HT1080 (cell line): Measurements from ENCODE around the gene EIF3D. TPM values are rescaled to one million over a fixed set of nuclear protein-coding genes. Genes with fewer than 3 reads are reported as not detected.

Source experiments
- DNase-seq: peaks from one replicate; pipeline ENCODE4 v3.0.0-alpha.2; 2015; ENCODE audit warnings: low read depth
- polyA plus RNA-seq, 2 experiments: library from polyadenylated mRNA; depleted of rRNA; stranded (reverse); fragments of >200 nt; gene quantifications; 2 replicates each; pipeline ENCODE4 v1.2.3, GENCODE V29; 2015
- total RNA-seq: library from RNA; depleted of rRNA; stranded (reverse); fragments of >200 nt; shearing (Covaris generic); gene quantifications from 2 replicates; pipeline ENCODE4 v1.2.3, GENCODE V29; 2014; rRNA removed

EIF3D gene, protein sequence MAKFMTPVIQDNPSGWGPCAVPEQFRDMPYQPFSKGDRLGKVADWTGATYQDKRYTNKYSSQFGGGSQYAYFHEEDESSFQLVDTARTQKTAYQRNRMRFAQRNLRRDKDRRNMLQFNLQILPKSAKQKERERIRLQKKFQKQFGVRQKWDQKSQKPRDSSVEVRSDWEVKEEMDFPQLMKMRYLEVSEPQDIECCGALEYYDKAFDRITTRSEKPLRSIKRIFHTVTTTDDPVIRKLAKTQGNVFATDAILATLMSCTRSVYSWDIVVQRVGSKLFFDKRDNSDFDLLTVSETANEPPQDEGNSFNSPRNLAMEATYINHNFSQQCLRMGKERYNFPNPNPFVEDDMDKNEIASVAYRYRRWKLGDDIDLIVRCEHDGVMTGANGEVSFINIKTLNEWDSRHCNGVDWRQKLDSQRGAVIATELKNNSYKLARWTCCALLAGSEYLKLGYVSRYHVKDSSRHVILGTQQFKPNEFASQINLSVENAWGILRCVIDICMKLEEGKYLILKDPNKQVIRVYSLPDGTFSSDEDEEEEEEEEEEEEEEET
- 495 and 518 TPM in 2 replicates for total RNA-seq
- polyA plus RNA-seq (2015; cell fraction: cytosol; rRNA removed): 446 and 551 TPM in 2 replicates
- polyA plus RNA-seq (2015; cell fraction: nucleus; rRNA removed): 623 and 663 TPM in 2 replicates

DNA sequence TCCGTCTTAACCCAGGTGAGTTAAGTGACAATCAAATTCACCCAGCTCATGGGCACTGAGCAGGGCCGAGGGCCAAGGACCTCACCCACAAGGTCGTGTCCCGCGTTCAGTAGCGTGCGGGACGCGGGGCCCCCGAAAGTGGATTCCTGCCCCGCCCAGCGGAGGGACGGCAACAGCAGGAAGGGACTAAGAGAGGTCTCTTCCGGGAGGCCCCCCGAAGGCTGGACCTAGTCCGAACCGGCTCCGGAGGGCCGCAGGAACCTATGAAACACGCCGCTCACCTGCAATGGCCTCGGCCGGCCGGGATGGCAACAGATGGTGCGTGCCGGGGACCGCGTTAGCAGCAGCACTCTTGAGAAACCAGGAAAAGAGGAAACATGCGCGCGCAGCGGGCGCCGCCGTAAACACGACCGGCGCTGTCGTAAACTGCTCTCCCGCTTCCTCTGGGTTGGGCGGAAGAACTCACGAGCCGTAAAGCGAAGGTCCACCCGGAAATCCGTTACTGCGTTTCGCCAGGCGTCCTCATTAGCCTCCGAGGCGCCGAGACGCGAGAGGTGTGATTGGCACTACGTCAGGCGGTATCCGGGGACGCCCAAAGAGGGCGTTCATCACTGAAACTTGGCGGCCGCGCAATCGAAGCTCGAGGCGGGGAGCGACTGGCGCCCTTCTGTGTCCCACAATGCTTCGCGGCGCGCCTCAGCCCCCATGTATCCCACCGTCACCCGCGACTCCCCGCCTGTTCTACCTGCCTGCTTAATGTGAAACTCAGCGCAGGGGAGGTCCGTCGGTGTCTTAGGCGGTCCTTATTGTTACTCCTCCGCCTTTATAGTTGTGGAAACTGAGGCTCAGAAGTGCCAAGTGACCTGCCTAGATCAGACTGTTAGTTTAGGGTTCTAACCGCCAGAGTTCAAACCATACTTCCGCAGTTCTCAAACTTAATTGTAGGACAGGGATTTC is at the start of gene EIF3D:
Gene EIF3D, minus strand, starts transcription at position 372 of the 957 bp plus-strand sequence. CDS start 3,045 bp downstream, outside the sequence.
- peak; percentile 100 for DNase-seq

DNA sequence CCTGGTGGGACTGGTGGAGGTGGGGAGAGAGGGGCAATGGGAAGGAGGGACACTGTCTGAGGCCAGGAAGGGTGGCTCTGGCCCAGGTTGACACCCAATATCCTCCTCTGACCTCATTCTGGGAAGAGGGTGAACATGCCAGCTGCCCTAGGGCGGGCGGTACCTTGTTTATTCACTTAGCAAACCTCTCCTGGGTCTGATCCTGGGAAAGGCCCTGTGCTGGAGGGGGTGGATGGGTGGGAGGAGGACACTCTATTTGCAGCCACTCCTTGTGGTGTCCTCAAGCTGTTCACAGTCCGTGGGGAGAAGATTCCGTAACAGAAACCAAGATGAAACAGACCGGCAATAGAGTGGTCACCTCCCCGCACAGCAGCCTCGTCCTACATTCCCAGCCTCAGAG is 49.7 kb upstream of the EIF3D start:
- no peak for DNase-seq

DNA sequence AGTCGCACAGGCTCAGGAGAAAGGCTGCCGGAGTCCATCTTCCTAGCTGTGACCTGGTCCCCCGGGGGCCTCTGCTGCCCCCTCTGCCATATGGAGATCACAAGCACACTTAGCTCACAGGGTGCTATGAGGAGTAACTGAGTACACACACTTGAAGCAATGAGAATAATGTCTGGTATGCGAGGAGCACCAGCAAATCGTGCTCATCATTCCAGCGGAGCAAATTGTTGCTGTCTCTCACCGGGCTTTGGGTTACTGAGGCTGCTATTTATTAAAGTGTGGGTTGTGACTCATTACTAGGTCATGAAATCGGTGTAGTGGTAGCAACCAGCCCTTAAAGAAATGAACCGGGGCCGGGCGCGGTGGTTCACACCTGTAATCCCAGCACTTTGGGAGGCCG is 48.1 kb upstream of the EIF3D start:
- peak; percentile 90 for DNase-seq

DNA sequence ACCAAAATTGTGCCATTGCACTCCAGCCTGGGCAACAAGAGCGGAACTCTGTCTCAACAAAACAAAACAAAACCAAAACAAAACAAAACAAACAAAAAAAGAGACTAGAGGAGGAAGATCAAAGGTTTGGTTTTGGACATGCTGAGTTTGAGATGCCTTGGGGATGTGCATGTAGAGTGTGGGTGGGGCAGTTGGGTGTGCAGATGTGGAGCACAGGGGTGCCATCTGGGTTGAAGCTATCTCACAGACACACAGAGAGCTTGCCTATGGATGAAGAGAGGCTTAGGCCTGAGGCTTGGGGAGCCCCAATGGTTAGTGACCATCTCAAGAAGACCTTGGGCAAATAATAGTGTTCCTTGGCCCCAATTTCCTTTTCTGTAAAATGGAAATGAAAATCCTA is 45.8 kb upstream of the EIF3D start:
- DNase-seq: no peak

DNA sequence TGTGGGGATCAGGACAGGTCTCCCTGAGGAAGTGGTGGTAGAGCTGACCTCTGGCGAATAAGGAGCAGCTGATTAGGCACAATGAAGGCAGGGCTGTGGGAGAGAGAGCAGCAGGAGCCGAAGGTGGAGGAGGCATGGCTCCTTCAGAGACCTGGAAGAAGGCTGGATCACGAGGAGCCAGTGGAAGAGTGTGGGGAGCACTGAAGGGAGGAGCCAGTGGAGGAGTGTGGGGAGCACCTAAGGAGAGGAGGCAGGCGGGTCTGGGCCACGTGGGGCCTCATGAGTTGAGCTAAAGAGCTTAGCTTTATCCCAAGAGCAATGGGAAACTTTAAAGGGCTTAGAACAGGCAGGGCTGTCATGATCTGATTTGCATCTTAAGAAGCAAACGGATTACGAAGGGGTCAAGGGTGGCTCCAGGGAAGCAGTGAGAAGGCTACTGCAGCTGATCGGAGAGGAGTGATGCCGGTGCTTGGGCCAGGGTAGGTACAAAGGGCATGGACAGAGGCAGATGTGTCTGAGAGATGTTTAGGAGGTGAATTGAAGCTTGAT is 44.9 kb upstream of the EIF3D start:
- DNase-seq: no peak

DNA sequence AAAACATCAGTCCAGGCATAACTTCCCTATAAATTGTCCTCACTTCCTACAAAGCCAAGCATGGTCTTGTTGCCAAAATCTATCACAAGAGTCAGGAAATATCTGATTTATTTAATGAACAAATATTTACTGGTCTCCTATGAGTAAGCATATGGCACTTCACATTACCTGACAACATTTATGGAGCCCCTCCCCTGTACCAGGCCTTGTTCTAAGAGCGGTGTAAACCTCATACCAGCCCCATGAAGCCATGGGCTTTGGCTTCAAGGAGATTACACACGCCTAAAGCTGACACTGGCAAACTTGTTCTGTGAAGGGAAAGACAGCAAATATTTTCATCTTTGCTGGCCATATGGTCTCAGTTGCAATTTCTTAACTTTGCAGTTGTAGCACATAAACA is 43.0 kb upstream of the EIF3D start:
- DNase-seq: no peak

DNA sequence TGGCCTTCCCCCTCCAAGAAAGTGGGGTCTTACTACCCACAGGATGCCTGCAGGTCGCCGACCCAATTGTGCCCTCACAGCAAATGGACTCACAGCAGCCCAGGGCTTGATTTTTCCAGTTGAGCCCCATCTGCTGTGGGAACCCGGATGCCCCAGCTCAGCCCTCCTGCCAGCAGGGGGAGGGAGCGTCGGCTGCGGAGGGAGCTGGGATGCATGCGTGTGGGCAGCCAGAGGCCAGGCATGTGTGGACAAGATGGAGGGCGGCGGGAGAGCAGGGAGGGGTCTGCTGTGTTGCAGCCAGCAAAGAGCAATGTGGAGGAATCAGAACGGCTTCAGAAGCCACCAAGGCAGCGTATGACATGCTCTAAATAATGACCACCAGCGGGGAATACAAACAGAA is 41.0 kb upstream of the EIF3D start:
- peak; percentile 17 for DNase-seq

DNA sequence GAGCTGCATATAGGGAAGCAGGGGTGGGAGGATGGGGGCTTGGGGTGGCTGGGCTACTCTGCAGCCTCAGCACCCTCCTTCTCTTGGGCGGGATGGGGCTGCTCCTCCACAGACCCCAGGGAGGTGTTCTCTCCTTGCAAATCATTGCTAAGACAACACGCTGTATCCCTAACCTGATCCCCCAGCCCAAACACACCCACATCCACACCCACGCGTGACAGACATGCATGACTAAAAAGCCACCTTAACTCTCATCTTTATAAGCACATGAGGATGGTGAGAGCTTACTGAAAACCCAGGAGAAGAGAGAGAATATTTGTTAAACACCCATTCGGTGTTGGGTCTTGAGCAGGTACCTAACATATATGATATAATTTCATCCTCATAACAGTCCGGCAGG is 39.9 kb upstream of the EIF3D start:
- no peak for DNase-seq

DNA sequence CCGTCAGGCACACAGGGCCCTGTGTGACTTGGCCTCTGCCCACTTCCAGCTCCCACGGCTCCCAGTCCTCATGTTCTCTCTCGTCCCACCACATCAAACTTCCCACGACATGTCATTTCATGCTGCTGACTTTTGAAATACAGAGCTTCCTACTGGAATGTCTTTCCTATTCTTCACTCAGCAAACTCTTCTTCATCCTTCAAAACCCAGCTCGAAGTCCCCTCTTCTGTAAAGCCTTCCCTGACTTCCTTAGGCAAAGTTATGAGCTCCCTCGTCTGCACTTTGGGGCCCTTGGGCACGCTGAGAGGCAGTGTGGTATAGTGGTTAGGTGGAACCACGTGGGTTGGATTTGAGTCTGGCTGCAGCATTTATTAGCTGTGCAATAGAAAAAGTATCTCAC is 37.8 kb upstream of the EIF3D start:
- DNase-seq: no peak

DNA sequence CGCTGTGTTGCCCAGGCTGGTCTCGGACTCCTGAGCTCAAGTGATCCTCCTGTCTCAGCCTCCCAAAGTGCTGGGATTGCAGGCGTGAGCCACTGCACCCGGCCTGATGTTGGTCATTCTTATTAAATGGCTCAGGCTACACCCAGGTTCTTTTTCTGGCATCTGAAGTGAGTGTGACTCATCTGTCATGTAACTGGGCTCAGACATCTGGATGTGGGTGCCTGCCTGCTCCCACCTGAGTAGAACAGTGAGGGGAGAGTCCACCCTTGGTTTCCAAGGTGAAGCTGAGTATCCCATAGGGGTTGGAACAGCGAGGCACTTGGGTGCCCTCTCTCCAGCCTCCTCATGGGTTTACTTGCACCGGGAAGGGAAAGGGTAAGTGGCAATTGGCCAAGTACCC is 36.7 kb upstream of the EIF3D start:
- peak; percentile 54 for DNase-seq

DNA sequence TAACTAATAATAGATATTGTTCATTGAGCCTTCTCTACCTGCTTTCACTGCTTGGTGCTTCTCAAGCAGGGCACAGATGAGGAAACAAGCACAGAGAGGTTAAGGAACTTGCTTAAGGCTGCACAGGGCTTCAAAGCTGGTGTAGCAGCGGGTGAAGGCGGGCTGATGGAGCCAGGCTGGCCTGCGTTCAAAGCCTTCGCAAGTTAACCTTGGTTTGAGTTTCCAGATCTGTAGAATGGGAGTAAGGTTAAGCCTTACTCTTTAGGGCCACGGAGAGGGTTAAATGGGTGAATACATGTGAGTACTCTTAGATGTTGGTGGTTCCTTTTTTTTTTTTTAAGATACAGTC is 36.2 kb upstream of the EIF3D start:
- no peak for DNase-seq

DNA sequence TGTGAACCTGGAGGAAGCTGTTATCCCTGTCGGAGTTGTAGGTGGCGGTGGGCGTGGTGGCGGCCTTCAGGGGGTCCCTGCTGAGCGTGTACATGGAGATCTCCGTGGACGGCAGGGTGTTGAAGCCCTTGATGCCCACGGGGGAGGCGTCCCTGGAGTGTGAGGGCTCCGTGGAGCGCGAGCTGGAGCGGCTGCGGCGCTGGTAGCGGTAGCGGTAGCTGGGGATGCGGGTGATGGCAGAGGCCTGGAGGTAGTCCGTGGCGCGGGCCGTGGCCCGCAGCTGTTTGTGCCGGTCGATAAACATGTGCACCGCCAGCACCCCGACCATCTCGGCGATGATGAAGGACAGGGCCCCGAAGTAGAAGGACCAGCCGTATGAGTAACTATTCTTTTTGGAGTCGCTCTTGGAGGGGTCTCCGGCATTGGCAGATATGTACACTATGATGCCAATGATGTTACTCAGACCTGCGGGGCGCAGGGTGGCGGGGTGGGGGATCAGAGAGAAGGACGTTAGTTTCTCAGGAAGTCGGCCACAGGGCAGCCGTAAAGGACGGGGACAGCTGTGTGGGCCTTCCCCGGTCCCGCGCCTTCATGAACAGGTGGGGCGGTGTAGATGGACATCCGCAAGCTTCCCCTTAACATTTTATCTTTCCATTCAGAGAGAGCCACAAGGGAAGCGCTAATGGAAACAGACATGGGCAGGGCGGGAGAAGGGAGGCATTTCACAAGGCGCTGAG is 35.6 kb upstream of the EIF3D start:
- no peak for DNase-seq

DNA sequence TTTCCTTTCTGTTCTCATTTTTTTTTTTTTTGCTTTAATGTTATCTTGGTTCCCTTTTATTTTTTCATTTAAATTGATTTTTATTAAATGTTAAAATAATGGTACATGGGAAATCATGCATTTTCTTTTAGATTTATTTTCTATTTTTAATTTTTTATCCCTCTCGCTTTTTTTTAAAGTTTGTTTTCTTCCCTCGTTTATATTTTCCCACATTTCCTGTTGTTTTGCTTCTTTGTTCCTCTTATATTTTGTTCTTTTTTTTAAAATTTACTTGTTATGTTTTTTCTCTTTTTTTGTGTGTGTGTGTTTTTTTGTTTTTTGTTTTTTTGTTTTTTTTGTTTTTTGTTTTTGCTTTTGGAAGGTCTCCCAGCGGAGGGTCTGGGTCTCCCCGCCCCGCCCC is 34.9 kb upstream of the EIF3D start:
- DNase-seq: no peak

DNA sequence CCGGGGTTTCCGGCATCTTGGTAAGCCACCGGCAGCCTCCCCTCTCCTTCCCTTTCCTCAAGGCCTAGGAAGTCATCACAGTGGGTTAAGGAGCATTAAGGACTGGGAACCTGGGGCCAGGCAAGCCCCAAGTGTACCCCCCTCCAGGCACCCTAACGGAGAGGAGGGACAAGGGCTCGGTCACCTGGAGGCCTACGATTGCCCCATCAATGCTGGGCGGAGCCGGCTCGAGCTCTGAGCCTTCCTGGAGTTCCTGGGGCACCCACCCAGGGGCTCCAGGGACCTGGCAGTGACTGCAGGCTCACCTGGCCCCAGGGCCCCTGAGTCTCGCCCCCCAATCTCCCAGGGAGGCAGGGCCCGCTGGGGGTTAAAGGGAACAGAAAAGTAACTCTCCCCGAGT is 34.5 kb upstream of the EIF3D start:
- DNase-seq: no peak

DNA sequence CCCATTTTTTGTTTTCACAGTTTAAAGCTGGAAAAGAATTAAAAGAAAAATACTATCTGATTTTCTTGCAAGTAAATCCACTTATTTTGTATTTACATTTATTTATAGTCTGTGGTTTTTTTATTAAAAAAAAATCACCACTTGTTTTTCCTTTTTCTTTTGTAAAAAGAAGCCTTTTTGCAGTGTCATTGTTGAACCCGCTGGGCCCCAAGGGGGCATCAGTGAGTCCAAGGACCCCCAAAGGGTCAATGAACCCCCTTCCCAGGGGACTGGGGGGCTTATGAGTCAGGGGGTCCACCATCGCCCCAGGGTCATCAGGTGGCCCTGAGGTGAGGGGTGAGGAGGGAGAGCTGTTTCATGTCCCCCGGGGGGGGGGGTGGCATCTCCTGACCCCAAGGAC is 34.0 kb upstream of the EIF3D start:
- DNase-seq: no peak

DNA sequence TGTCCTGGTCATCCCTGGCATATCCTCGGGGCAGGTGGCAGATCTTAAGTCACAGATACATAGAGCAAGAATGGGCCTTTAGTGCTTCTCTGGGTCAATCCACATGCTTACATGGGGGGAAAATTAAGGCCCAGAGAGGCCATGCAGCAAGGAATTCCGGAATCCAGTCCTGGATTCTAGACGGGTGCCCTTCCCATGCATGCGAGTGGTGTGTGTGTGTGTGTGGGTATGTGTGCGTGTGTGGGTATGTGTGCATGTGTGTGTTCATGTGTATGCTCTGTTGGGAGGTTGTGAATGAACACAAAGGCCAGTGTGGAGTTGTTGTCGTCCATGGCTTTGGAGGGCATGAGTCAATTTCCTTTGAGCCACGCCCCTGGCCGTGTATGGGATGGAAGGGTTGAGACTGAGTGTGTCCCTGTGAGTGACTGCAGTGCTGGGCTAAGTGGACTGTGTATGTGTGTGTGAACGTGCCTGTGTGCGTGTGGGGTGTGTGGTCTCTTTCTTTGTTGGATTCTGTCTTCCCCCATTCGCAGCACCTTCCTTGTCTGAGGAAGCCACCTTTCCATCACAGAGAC is 33.4 kb upstream of the EIF3D start:
- peak; percentile 81 for DNase-seq

DNA sequence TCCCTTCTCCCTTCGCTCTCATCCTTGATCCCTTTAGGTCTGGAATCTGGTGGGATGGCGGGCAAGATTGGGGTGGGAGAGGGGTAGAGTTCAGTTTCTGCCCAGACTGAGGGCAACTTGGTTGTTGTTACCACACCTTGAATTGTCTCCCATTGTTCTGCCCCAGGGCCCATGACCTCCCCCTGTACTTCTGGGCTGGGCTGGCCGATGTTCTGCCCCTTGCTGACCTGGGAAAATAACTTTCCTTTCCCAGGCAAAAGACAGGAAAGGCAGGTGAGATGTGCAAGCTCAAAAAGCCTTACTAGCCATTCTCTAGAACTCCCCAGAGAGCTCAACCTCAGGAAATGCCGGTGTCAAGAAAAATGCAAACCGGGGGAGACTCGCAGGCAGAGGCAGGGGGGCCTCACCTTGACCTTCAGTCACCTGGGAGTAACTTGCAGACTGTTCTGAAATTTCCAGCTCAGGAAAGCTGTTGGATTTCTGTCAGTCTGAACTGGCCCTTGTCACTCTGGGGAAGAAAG is 32.4 kb upstream of the EIF3D start:
- no peak for DNase-seq

DNA sequence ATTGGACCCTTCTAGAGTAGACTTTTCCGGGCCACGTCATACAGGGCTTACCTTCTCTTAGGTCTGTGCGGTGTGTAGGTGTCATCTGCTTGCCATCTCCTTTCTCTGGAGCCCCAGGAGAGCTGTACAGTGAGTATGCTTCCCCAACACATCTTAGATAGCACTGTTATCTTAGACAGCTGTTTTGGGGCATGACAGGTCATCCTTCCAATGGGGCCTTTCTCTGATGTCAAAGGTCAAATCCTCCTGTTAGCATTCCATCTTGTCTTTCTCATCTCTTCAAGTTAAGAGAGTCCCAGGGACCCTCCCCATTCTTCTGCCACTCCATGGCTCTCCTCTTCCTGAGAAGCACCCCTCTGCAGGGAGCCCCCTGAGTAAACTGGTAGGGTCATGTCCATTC is 31.0 kb upstream of the EIF3D start:
- DNase-seq: no peak

DNA sequence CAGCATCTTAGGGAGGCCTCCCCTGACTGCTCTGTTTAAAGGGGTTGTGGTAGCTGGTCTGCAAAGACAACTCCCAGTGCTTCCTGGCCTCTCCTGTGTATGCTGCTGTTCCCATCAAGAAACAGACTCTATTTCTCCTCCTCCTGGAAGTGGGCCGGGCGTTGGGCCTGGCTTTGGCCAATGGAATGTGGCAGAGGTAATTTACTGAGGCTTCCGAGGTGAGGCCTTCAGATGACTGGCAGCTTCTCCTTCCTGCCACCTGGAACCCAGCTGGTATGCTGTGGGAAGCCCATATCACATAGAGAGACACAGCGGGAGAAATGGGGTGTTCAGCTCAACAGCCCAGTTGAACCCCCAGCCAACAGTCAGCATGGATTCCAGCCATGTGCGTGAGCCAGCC is 25.1 kb upstream of the EIF3D start:
- no peak for DNase-seq

DNA sequence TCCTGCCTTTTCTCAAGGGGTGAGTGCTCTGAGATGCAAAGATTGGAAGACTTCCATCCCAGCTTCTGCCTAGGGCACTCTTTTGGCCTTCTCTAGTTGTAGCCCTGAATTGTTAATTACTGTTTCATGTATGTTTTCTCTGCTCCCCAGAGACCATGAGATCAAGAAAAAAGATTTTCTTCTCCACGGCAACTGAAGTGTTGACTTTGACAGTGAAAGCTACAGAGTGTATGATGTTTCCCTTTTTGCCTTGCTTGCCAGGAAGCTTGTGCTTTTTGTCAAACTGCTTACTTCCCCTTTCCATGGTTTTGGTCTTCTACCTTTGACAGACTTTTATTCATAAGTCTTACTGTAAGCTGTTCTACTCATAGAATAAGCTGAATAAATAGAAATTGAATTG is 23.3 kb upstream of the EIF3D start:
- no peak for DNase-seq
